Lung (tissue), 12 donors: Measurements from ENCODE around the gene PABPC1L. TPM values are rescaled to one million over a fixed set of nuclear protein-coding genes. Genes with fewer than 3 reads are reported as not detected.

ENCODE experiments used
- ATAC-seq: fragments of 200-7000 bp; cut with Tn5 transposase; one replicate; pipeline ENCODE4 v1.9.1; 2020; ENCODE audit warnings: moderate number of reproducible peaks; ENCODE audit not compliant: insufficient read depth, low FRiP score
- DNase-seq, 3 donors: peaks; one replicate each; pipeline ENCODE4 v3.0.0-alpha.2; 2013 to 2017
- H3K27ac ChIP-seq, 2 donors: one replicate each; pipeline ENCODE4 v1.5.1; 2013; ENCODE audit warnings: mild to moderate bottlenecking in 2 of 2, moderate library complexity in 2 of 2, control low read depth in 1 of 2, inconsistent platforms in 1 of 2, low read depth in 1 of 2, low read length in 1 of 2
- H3K27me3 ChIP-seq, 3 donors: one replicate each; pipeline ENCODE4 v1.5.1; 2013; ENCODE audit warnings: low read length in 2 of 3; ENCODE audit not compliant: control insufficient read depth in 3 of 3, insufficient read depth in 3 of 3
- H3K36me3 ChIP-seq, 4 donors: one replicate each; pipeline ENCODE4 v1.5.1; 2013; ENCODE audit warnings: low read length in 4 of 4, mild to moderate bottlenecking in 1 of 4, moderate library complexity in 1 of 4; ENCODE audit not compliant: control insufficient read depth in 4 of 4, insufficient read depth in 4 of 4
- H3K4me1 ChIP-seq, 5 donors: one replicate each; pipeline ENCODE4 v1.5.1; 2013; ENCODE audit warnings: low read length in 5 of 5, mild to moderate bottlenecking in 2 of 5, moderate library complexity in 1 of 5; ENCODE audit not compliant: control insufficient read depth in 5 of 5, insufficient read depth in 5 of 5
- H3K4me3 ChIP-seq: one replicate; pipeline ENCODE4 v1.5.1; 2013; ENCODE audit warnings: mild to moderate bottlenecking, control low read depth, moderate library complexity
- H3K9ac ChIP-seq, 2 donors: one replicate each; pipeline ENCODE4 v1.5.1; 2013; ENCODE audit warnings: low read length in 2 of 2, control low read depth in 1 of 2; ENCODE audit not compliant: insufficient read depth in 1 of 2
- H3K9me3 ChIP-seq, 4 donors: one replicate each; pipeline ENCODE4 v1.5.1; 2013; ENCODE audit warnings: low read length in 3 of 4, mild to moderate bottlenecking in 1 of 4, moderate library complexity in 1 of 4; ENCODE audit not compliant: control insufficient read depth in 4 of 4, insufficient read depth in 3 of 4
- WGBS, 2 donors: extraction: QIAGEN DNeasy Blood & Tissue Kit; methylation state at CpG; one replicate each; pipeline ENCODE4 v1.1.7; 2013; 5-methylcytosine and 5-hydroxymethylcytosine counted together
- polyA plus RNA-seq, 2 donors: library from polyadenylated mRNA; stranded (reverse); fragments of 200-250 nt; gene quantifications; one replicate each; pipeline ENCODE4 v1.2.1, GENCODE V29; 2013
- total RNA-seq, 2 donors: library from RNA; depleted of rRNA in 1 of 2; stranded (reverse); fragments of >200 nt in 1 of 2; gene quantifications; one replicate each; pipeline ENCODE4 v1.2.1, GENCODE V29; 2014 to 2021
- TF ChIP-seq, protein P1 (sequence below): IDR thresholded peaks from 2 replicates; pipeline ENCODE4 v1.5.1; 2012; ENCODE audit warnings: mild to moderate bottlenecking; ENCODE audit errors: control extremely low read depth, extremely low read depth
- donor health status: control.
- donor health status: control.
- donor health status: Bipolar disorder and iron deficiency.
- donor health status: healthy.
- donor health status: DM: yes; HTN: yes; CAD: no.

The PABPC1L gene
- total and polyA plus RNA-seq, 4 donors = 16.9 to 63.3 (median 45.7) TPM

DNA sequence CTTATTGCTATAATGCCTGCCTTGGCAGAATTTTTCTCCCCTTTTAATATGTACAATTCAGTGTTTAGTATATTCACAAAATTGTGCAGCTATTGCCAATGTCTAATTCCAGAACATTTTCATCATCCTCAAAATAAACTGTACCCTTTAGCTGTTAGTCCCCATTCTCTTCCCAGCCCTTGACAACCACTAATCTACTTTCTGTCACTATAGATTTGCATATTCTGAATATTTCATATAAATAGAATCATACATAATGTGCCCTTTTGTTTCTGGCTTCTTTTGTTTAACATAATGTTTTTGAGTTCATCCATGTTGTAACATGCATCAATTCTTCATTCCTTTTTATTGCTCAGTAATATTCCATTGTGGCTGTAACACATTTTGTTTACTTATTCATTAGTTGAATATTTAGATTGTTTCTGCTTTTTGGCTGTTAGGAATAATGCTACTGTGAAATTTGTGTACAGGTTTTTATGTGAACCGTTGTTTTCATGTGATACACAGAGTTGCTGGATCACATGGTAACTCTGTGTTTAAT is 78.8 kb downstream of the PABPC1L start:
- no peak for DNase-seq
- no peaks in the 10 kb centered on the region for H3K9me3 ChIP-seq
- H3K36me3 ChIP-seq = peaks cover 5 to 19% (median 11%) of the 10 kb centered on the region in 4 donors
- H3K4me1 ChIP-seq = peaks cover 0 to 4% (median 0%) of the 10 kb centered on the region in 5 donors
- H3K9ac ChIP-seq = no peak overlapping the region
- WGBS, 2 donors = 80 to 93% methylated on average over 1 of the region's 1 CpG
- TF ChIP-seq, protein P1, sequence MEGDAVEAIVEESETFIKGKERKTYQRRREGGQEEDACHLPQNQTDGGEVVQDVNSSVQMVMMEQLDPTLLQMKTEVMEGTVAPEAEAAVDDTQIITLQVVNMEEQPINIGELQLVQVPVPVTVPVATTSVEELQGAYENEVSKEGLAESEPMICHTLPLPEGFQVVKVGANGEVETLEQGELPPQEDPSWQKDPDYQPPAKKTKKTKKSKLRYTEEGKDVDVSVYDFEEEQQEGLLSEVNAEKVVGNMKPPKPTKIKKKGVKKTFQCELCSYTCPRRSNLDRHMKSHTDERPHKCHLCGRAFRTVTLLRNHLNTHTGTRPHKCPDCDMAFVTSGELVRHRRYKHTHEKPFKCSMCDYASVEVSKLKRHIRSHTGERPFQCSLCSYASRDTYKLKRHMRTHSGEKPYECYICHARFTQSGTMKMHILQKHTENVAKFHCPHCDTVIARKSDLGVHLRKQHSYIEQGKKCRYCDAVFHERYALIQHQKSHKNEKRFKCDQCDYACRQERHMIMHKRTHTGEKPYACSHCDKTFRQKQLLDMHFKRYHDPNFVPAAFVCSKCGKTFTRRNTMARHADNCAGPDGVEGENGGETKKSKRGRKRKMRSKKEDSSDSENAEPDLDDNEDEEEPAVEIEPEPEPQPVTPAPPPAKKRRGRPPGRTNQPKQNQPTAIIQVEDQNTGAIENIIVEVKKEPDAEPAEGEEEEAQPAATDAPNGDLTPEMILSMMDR = no peak
- H3K27me3 ChIP-seq = no peaks in the 10 kb centered on the region
- no peak overlapping the region for H3K4me3 ChIP-seq
- H3K27ac ChIP-seq = no peak overlapping the region
- no peak for ATAC-seq

Other genes starting within 250 kb of the PABPC1L start
- 10 to 100 TPM in 1 of 2 donors, under 1 TPM in 1; 0.23 to 44.8 TPM for gene CCN5, start 194.7 kb upstream of the PABPC1L start, total RNA-seq
- gene CCN5, start 194.7 kb upstream of the PABPC1L start, polyA plus RNA-seq = 10 to 100 TPM; 24.1 to 92.1 TPM
- gene KCNK15, start 164.2 kb upstream of the PABPC1L start, total RNA-seq = 1 to 10 TPM in 1 of 2 donors, under 1 TPM in 1; 0.48 to 2.6 TPM
- 1 to 10 TPM in 1 of 2 donors, under 1 TPM in 1; 0.81 to 1.5 TPM for gene KCNK15, start 164.2 kb upstream of the PABPC1L start, polyA plus RNA-seq
- 1 to 10 TPM in 1 of 2 donors, under 1 TPM in 1; 0.43 to 5.6 TPM for gene RIMS4, start 99.5 kb upstream of the PABPC1L start, total RNA-seq
- gene RIMS4, start 99.5 kb upstream of the PABPC1L start, polyA plus RNA-seq = 1 to 10 TPM in 1 of 2 donors, under 1 TPM in 1; 0.49 to 2.6 TPM
- gene YWHAB, start 24.4 kb upstream of the PABPC1L start, total RNA-seq = 100 to 1,000 TPM; 117 to 186 TPM
- 100 to 1,000 TPM in 1 of 2 donors, 10 to 100 TPM in 1; 69.0 to 133 TPM for gene YWHAB, start 24.4 kb upstream of the PABPC1L start, polyA plus RNA-seq
- 10 to 100 TPM in 1 of 2 donors, 1 to 10 TPM in 1; 9.8 to 18.2 TPM for gene TOMM34, start 50.3 kb downstream of the PABPC1L start, total RNA-seq
- gene TOMM34, start 50.3 kb downstream of the PABPC1L start, polyA plus RNA-seq = 10 to 100 TPM; 16.1 to 24.7 TPM
- 10 to 100 TPM; 34.6 to 70.9 TPM for gene STK4, start 56.5 kb downstream of the PABPC1L start, total RNA-seq
- gene STK4, start 56.5 kb downstream of the PABPC1L start, polyA plus RNA-seq = 10 to 100 TPM; 11.8 to 21.7 TPM
- 1 to 10 TPM; 2.0 to 3.0 TPM for gene KCNS1, start 191.1 kb downstream of the PABPC1L start, total RNA-seq
- under 1 TPM; 0.45 to 0.51 TPM for gene KCNS1, start 191.1 kb downstream of the PABPC1L start, polyA plus RNA-seq
- not detected for gene WFDC5, start 205.1 kb downstream of the PABPC1L start, total RNA-seq
- under 1 TPM; 0.11 to 0.57 TPM for gene WFDC5, start 205.1 kb downstream of the PABPC1L start, polyA plus RNA-seq
- gene WFDC12, start 214.4 kb downstream of the PABPC1L start, total RNA-seq = 1 to 10 TPM in 1 of 2 donors, under 1 TPM in 1; 0.85 to 2.1 TPM
- 1 to 10 TPM; 4.9 to 5.9 TPM for gene WFDC12, start 214.4 kb downstream of the PABPC1L start, polyA plus RNA-seq